ENCODE measurements around the gene CAB39L.
A peak's percentile ranks its signal among the peaks of the same experiment; 100 is the strongest.

CAB39L gene

GRCh38 chr13:49395878-49396380 lies 47.9 kb downstream of the CAB39L start:
- DNase-seq: no peak

- DNase-seq: no peak
Measured at GRCh38 chr13:49395451-49395865, 48.4 kb downstream of the CAB39L start.

GRCh38 chr13:49388091-49388635 lies 55.7 kb downstream of the CAB39L start:
- DNase-seq: no peak

- no peak for DNase-seq
Measured at GRCh38 chr13:49386664-49387063, 57.2 kb downstream of the CAB39L start.

- DNase-seq: no peak
Measured at GRCh38 chr13:49376121-49376520, 67.7 kb downstream of the CAB39L start.

- DNase-seq: no peak
Measured at GRCh38 chr13:49374585-49375290, 69.1 kb downstream of the CAB39L start.

GRCh38 chr13:49373716-49374115 lies 70.1 kb downstream of the CAB39L start:
- DNase-seq: no peak

- DNase-seq: peak; percentile 54
Measured at GRCh38 chr13:49371943-49372613, 71.8 kb downstream of the CAB39L start.

GRCh38 chr13:49370371-49370770 lies 73.5 kb downstream of the CAB39L start:
- DNase-seq: no peak

- no peak for DNase-seq
Measured at GRCh38 chr13:49369866-49370265, 74.0 kb downstream of the CAB39L start.

- DNase-seq: no peak
Measured at GRCh38 chr13:49368688-49369087, 75.2 kb downstream of the CAB39L start.

- no peak for DNase-seq
Measured at GRCh38 chr13:49367640-49368422, 76.0 kb downstream of the CAB39L start.

GRCh38 chr13:49366841-49367240 lies 77.0 kb downstream of the CAB39L start:
- no peak for DNase-seq

- DNase-seq: no peak
Measured at GRCh38 chr13:49357694-49358093, 86.2 kb downstream of the CAB39L start.

- no peak for DNase-seq
Measured at GRCh38 chr13:49356223-49356622, 87.6 kb downstream of the CAB39L start.

- no peak for DNase-seq
Measured at GRCh38 chr13:49354719-49355118, 89.1 kb downstream of the CAB39L start.

- no peak for DNase-seq
Measured at GRCh38 chr13:49353908-49354307, 90.0 kb downstream of the CAB39L start.

GRCh38 chr13:49351871-49352270 lies 92.0 kb downstream of the CAB39L start:
- DNase-seq: no peak

GRCh38 chr13:49348751-49349150 lies 95.1 kb downstream of the CAB39L start:
- no peak for DNase-seq

GRCh38 chr13:49347650-49348385 lies 96.0 kb downstream of the CAB39L start:
- no peak for DNase-seq

- DNase-seq: no peak
Measured at GRCh38 chr13:49346460-49346859, 97.4 kb downstream of the CAB39L start.

GRCh38 chr13:49343731-49344130 lies 100.1 kb downstream of the CAB39L start:
- DNase-seq: no peak

GRCh38 chr13:49343255-49343654 lies 100.6 kb downstream of the CAB39L start:
- no peak for DNase-seq

Data from CD4-positive, alpha-beta T cell treated with Interleukin-21 for 1 hour (primary cell).